B cell (primary cell): ENCODE results near the gene RPH3AL. TPM values are rescaled to one million over a fixed set of nuclear protein-coding genes. Genes with fewer than 3 reads are reported as not detected.

Experiments used
- ATAC-seq: fragments of 200-7000 bp; cut with Tn5 transposase; one replicate; pipeline ENCODE4 v1.10.0; 2021; ENCODE audit warnings: low read depth, mild to moderate bottlenecking, moderate number of reproducible peaks, moderate library complexity
- CTCF ChIA-PET: fragments of 350-600 bp; sonication (Branson Sonifier 250); formaldehyde crosslinking; loops from one replicate; lab custom pipeline; 2021; ENCODE audit warnings: antibody characterized with exemption, inconsistent platforms; lab: Charles Lee
- POLR2A ChIA-PET: fragments of 350-600 bp; sonication (Branson Sonifier 250); formaldehyde crosslinking; loops from one replicate; lab custom pipeline; 2021; ENCODE audit warnings: antibody characterized with exemption; lab: Charles Lee
- DNase-seq: peaks from one replicate; pipeline ENCODE4 v3.0.0; 2013
- H2AFZ ChIP-seq: 2 replicates; pipeline ENCODE4 v1.6.1; 2012; ENCODE audit warnings: mild to moderate bottlenecking, low read depth, low read length; ENCODE audit not compliant: insufficient read depth, poor library complexity, severe bottlenecking
- H3K27ac ChIP-seq, 2 donors: 1 replicate in 1 of 2; 2 replicates in 1 of 2; pipeline ENCODE4 v1.5.1; 2012 to 2013; ENCODE audit warnings: low read length in 2 of 2, mild to moderate bottlenecking in 2 of 2, moderate library complexity in 1 of 2
- H3K27me3 ChIP-seq, 4 experiments: fragments of 200-600 bp in 1 of 4; sonication (generic) in 1 of 4; replicated peaks in 1 of 4; 1 replicate in 2 of 4; 2 replicates in 2 of 4; pipeline versions ENCODE4 v1.6.1 to v1.7.0; 2013 to 2016; ENCODE audit warnings: low read length in 3 of 4, mild to moderate bottlenecking in 2 of 4, mixed read lengths in 1 of 4, moderate library complexity in 1 of 4; ENCODE audit not compliant: insufficient read depth in 4 of 4, control insufficient read depth in 3 of 4; ENCODE audit errors: control extremely low read depth in 1 of 4
- H3K36me3 ChIP-seq, 2 experiments: replicated peaks in 1 of 2; 1 replicate in 1 of 2; 2 replicates in 1 of 2; pipeline versions ENCODE4 v1.6.1 to v1.7.1; 2013; ENCODE audit warnings: low read length in 1 of 2; ENCODE audit not compliant: insufficient read depth in 2 of 2, control insufficient read depth in 1 of 2; ENCODE audit errors: control extremely low read depth in 1 of 2, extremely low read depth in 1 of 2
- H3K4me1 ChIP-seq, 2 donors: fragments of 200-600 bp in 1 of 2; sonication (generic) in 1 of 2; 1 replicate in 1 of 2; 2 replicates in 1 of 2; pipeline versions ENCODE4 v1.5.1 to v1.6.1; 2013 to 2017; ENCODE audit warnings: low read length in 2 of 2; ENCODE audit not compliant: control insufficient read depth in 2 of 2, insufficient read depth in 2 of 2
- H3K4me2 ChIP-seq: replicated peaks from 2 replicates; pipeline ENCODE3; 2012; ENCODE audit warnings: mild to moderate bottlenecking, low read depth, low read length; ENCODE audit not compliant: poor library complexity, severe bottlenecking
- H3K4me3 ChIP-seq, 5 experiments: fragments of 200-600 bp in 1 of 5; sonication (generic) in 1 of 5; 1 replicate in 3 of 5; 2 replicates in 2 of 5; pipeline versions ENCODE4 v1.5.1 to v1.7.0; 2011 to 2016; ENCODE audit warnings: low read length in 4 of 5, mild to moderate bottlenecking in 4 of 5, low read depth in 2 of 5, control low read depth in 1 of 5, moderate library complexity in 1 of 5; ENCODE audit not compliant: insufficient read depth in 1 of 5; ENCODE audit errors: control extremely low read depth in 1 of 5, extremely low read depth in 1 of 5
- H3K79me2 ChIP-seq: fragments of 200-600 bp; sonication (generic); one replicate; pipeline ENCODE4 v1.6.0; 2016; ENCODE audit warnings: low read length; ENCODE audit not compliant: control insufficient read depth, insufficient read depth
- H3K9ac ChIP-seq: fragments of 200-600 bp; sonication (generic); 2 replicates; pipeline ENCODE4 v1.6.1; 2017; ENCODE audit warnings: mild to moderate bottlenecking, low read length, moderate library complexity
- H3K9me3 ChIP-seq, 3 donors: one replicate each; pipeline versions ENCODE4 v1.6.1 to v1.7.1; 2013; ENCODE audit warnings: low read length in 2 of 3; ENCODE audit not compliant: control insufficient read depth in 2 of 3, insufficient read depth in 1 of 3; ENCODE audit errors: control extremely low read depth in 1 of 3
- H4K20me1 ChIP-seq: 2 replicates; pipeline ENCODE4 v1.6.0; 2012; ENCODE audit warnings: mild to moderate bottlenecking, low read length; ENCODE audit not compliant: insufficient read depth, control insufficient read depth, poor library complexity, severe bottlenecking
- H3K27ac Mint-ChIP-seq: one replicate; pipeline ENCODE4 v1.8.0; 2021; ENCODE audit warnings: mixed read lengths
- H3K27me3 Mint-ChIP-seq: one replicate; pipeline ENCODE4 v1.8.0; 2021; ENCODE audit warnings: mixed read lengths
- H3K4me1 Mint-ChIP-seq: one replicate; pipeline ENCODE4 v1.8.0; 2021; ENCODE audit warnings: mixed read lengths
- H3K4me3 Mint-ChIP-seq: one replicate; pipeline ENCODE4 v1.8.0; 2021; ENCODE audit warnings: mixed read lengths
- H3K9me3 Mint-ChIP-seq: one replicate; pipeline ENCODE4 v1.8.0; 2022; ENCODE audit warnings: mixed read lengths; ENCODE audit not compliant: insufficient read depth
- CTCF ChIP-seq: fragments of 200-600 bp; IDR thresholded peaks from one replicate; pipeline ENCODE4 v1.8.0; 2022; ENCODE audit warnings: antibody characterized with exemption, mild to moderate bottlenecking
- EZH2 ChIP-seq: IDR thresholded peaks from 2 replicates; pipeline ENCODE4 v1.6.1; 2012; ENCODE audit warnings: borderline replicate concordance, low read depth, mild to moderate bottlenecking, moderate library complexity, low read length; ENCODE audit not compliant: insufficient read depth, poor library complexity, severe bottlenecking
- WGBS: methylation state at CpG from one replicate; pipeline ENCODE4 v1.1.5; 2013; ENCODE audit warnings: missing lambda C conversion rate; ENCODE audit not compliant: insufficient coverage; 5-methylcytosine and 5-hydroxymethylcytosine counted together
- intact Hi-C: fragments of 100-400 bp; cut with micrococcal nuclease; formaldehyde crosslinking; loops from one replicate; pipeline ENCODE4 v1.10.0; 2022
- polyA plus RNA-seq: library from polyadenylated mRNA; depleted of rRNA; stranded (reverse); fragments of >200 nt; gene quantifications from 2 replicates; pipeline ENCODE4 v1.2.3, GENCODE V29; 2012
- total RNA-seq, 2 donors: library from RNA; stranded (reverse); fragments of 120-200 nt in 1 of 2; gene quantifications; 1 replicate in 1 of 2; 2 replicates in 1 of 2; pipeline versions ENCODE4 v1.2.3 to v1.2.4, GENCODE V29; 2013 to 2022

Gene RPH3AL
- total and polyA plus RNA-seq, 2 donors (not counting 1 experiment from before 2014, with no cell fraction given) = 10.8 to 13.3 TPM

GRCh38 chr17:165939-166338 lies 186.7 kb downstream of the RPH3AL start:
- intact Hi-C loops = no loop called here
- CTCF ChIA-PET = no interaction called here
- 89% methylated on average over 14 of the region's 14 CpGs for WGBS

More at GRCh38 chr17:165939-166338, 186.7 kb downstream of the RPH3AL start:
- no peak overlapping the region for H3K27ac Mint-ChIP-seq
- Histone ChIP-seq H3K9ac (no peak overlapping the region), H2AFZ (no peak overlapping the region), H3K4me1 (no peaks in the 10 kb centered on the region), H3K27ac (no peak overlapping the region), H3K9me3 (no peaks in the 10 kb centered on the region), H3K79me2 (no peaks in the 10 kb centered on the region), H3K36me3 (no peaks in the 10 kb centered on the region), H3K4me2 (no peak overlapping the region), H3K27me3 (peaks cover 0 to 3% (median 0%) of the 10 kb centered on the region in 4 experiments), H4K20me1 (no peaks in the 10 kb centered on the region), H3K4me3 (no peak overlapping the region)
- no peak for TF ChIP-seq CTCF
- TF ChIP-seq EZH2 = no peak
- no peaks in the 10 kb centered on the region for H3K4me1 Mint-ChIP-seq
- no peak overlapping the region for H3K4me3 Mint-ChIP-seq
- H3K9me3 Mint-ChIP-seq = no peaks in the 10 kb centered on the region
- POLR2A ChIA-PET = no interaction called here
- ATAC-seq = no peak
- no peak for DNase-seq
- peaks cover 12% of the 10 kb centered on the region for H3K27me3 Mint-ChIP-seq
